Stromal cell of bone marrow (primary cell): ENCODE measurements around the gene AHDC1.

Experiments
- DNase-seq: peaks from one replicate; pipeline ENCODE4 v3.0.0-alpha.2; 2012; ENCODE audit warnings: low read depth

AHDC1 gene

GRCh38 chr1:27527890-27528817 lies 75.8 kb downstream of the AHDC1 start:
- no peak for DNase-seq

- no peak for DNase-seq
Observed at GRCh38 chr1:27527223-27527889, 76.6 kb downstream of the AHDC1 start.

GRCh38 chr1:27526569-27527222 lies 77.2 kb downstream of the AHDC1 start:
- no peak for DNase-seq

- peak; percentile 41 for DNase-seq
Observed at GRCh38 chr1:27525296-27526272, 78.4 kb downstream of the AHDC1 start.

- DNase-seq = no peak
Observed at GRCh38 chr1:27523337-27524020, 80.5 kb downstream of the AHDC1 start.

GRCh38 chr1:27522432-27523336 lies 81.3 kb downstream of the AHDC1 start:
- DNase-seq = no peak

GRCh38 chr1:27521861-27522431 lies 82.0 kb downstream of the AHDC1 start:
- no peak for DNase-seq

- DNase-seq = no peak
Observed at GRCh38 chr1:27521336-27521831, 82.6 kb downstream of the AHDC1 start.

- no peak for DNase-seq
Observed at GRCh38 chr1:27520651-27521050, 83.3 kb downstream of the AHDC1 start.

GRCh38 chr1:27519331-27520258 lies 84.3 kb downstream of the AHDC1 start:
- no peak for DNase-seq

- DNase-seq = no peak
Observed at GRCh38 chr1:27518808-27519207, 85.1 kb downstream of the AHDC1 start.

GRCh38 chr1:27517907-27518718 lies 85.8 kb downstream of the AHDC1 start:
- DNase-seq = no peak

GRCh38 chr1:27517301-27517700 lies 86.6 kb downstream of the AHDC1 start:
- no peak for DNase-seq

- DNase-seq = no peak
Observed at GRCh38 chr1:27515626-27516025, 88.3 kb downstream of the AHDC1 start.

- no peak for DNase-seq
Observed at GRCh38 chr1:27513958-27514357, 90.0 kb downstream of the AHDC1 start.

GRCh38 chr1:27513528-27513927 lies 90.4 kb downstream of the AHDC1 start:
- no peak for DNase-seq
